ENCODE measurements around the gene DAPK2.

DNA sequence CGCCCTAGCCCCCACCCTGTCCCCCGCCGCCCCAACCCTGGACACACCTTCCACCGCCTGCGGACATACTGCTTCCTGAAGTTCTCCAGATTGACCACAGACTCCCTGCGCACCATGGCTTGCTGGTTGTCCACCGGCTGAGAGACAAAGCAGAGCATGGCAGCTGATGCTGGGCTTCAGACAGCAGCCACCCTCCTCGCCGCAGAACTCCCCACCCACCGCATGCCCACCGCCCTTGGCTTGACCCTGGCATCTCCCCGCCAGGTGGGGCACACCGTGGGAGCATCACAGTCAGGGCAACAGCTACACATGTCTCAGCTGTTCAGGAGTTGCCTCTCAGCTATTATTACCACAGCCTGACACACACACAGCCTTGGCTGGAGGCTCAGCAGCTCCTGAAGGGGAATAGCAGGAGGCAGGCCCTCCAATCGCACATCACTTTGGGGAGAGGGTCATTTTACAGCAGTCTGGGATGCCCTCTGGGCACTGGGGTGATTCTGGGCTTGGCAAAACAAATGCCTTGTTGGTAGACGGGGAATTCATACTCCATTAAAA, 134.1 kb downstream of the DAPK2 start:
- TF ChIP-seq GATA3 (IDR thresholded peaks at IDR 0.05; ENCODE audit: low read depth, low read length): no peak
- no peak for TF ChIP-seq GATA2 (IDR thresholded peaks at IDR 0.05; ENCODE audit: low read depth, low read length)

Data from SH-SY5Y (cell line).